HepG2 (cell line): ENCODE data around the gene HOXD12. TPM values are rescaled to one million over a fixed set of nuclear protein-coding genes. Genes with fewer than 3 reads are reported as not detected.

Source experiments
- AKAP8 ChIP-seq: sonication (generic); formaldehyde crosslinking; IDR thresholded peaks from 2 replicates; pipeline ENCODE4 v1.5.1; 2020; ENCODE audit warnings: mild to moderate bottlenecking, missing genetic modification reagents
- ASH2L ChIP-seq: fragments of 300-600, 200-600 bp; sonication (generic); IDR thresholded peaks from 2 replicates; pipeline ENCODE4 v1.7.0; 2017; ENCODE audit warnings: low read depth, mild to moderate bottlenecking, moderate library complexity, mixed read lengths, low read length; ENCODE audit not compliant: insufficient read length
- CENPX ChIP-seq: sonication (generic); formaldehyde crosslinking; IDR thresholded peaks from 2 replicates; pipeline ENCODE4 v1.9.0; 2021; ENCODE audit warnings: mild to moderate bottlenecking, missing genetic modification reagents, moderate library complexity
- ELK4 ChIP-seq: sonication (generic); formaldehyde crosslinking; IDR thresholded peaks from 2 replicates; pipeline ENCODE4 v1.9.0; 2021; ENCODE audit warnings: missing genetic modification reagents, borderline replicate concordance
- HES4 ChIP-seq: sonication (generic); formaldehyde crosslinking; IDR thresholded peaks from 2 replicates; pipeline ENCODE4 v1.9.0; 2021; ENCODE audit warnings: mild to moderate bottlenecking, missing genetic modification reagents, borderline replicate concordance
- KAT2B ChIP-seq: fragments of 150-350 bp; IDR thresholded peaks from 2 replicates; pipeline ENCODE4 v1.6.1; 2014; ENCODE audit warnings: low read depth, low read length, borderline replicate concordance
- MATR3 ChIP-seq: sonication (generic); formaldehyde crosslinking; IDR thresholded peaks from 2 replicates; pipeline ENCODE4 v1.4.0; 2020; ENCODE audit warnings: missing genetic modification reagents
- NFKBIZ ChIP-seq: IDR thresholded peaks from 2 replicates; pipeline ENCODE4 v1.6.1; 2018; ENCODE audit warnings: missing genetic modification reagents, missing compliant biosample characterization
- NFRKB ChIP-seq: fragments of 450-650 bp; IDR thresholded peaks from 2 replicates; pipeline ENCODE4 v1.6.1; 2017
- NFYB ChIP-seq: sonication (generic); formaldehyde crosslinking; IDR thresholded peaks from 2 replicates; pipeline ENCODE4 v1.4.0; 2020; ENCODE audit warnings: missing genetic modification reagents
- RFX1 ChIP-seq: fragments of 450-650 bp; IDR thresholded peaks from 2 replicates; pipeline ENCODE4 v1.6.1; 2017
- RFX5 ChIP-seq: IDR thresholded peaks from 2 replicates; pipeline ENCODE4 v1.6.1; 2011; ENCODE audit warnings: low read depth, low read length, improper control_type of control experiment
- SP4 ChIP-seq: sonication (generic); formaldehyde crosslinking; IDR thresholded peaks from 2 replicates; pipeline ENCODE4 v1.8.1; 2023; ENCODE audit warnings: mild to moderate bottlenecking, missing genetic modification reagents
- ZNF10 ChIP-seq: sonication (generic); formaldehyde crosslinking; IDR thresholded peaks from 2 replicates; pipeline ENCODE4 v1.4.0; 2020; ENCODE audit warnings: mild to moderate bottlenecking, low read depth, missing genetic modification reagents, borderline replicate concordance
- ZNF232 ChIP-seq: sonication (generic); formaldehyde crosslinking; IDR thresholded peaks from 2 replicates; pipeline ENCODE4 v1.4.0; 2020; ENCODE audit warnings: missing genetic modification reagents, borderline replicate concordance
- ZNF33B ChIP-seq: sonication (generic); formaldehyde crosslinking; IDR thresholded peaks from 2 replicates; pipeline ENCODE4 v1.5.1; 2020; ENCODE audit warnings: mild to moderate bottlenecking, missing genetic modification reagents
- ZNF766 ChIP-seq: sonication (generic); formaldehyde crosslinking; IDR thresholded peaks from 2 replicates; pipeline ENCODE4 v1.5.0; 2020; ENCODE audit warnings: missing genetic modification reagents, borderline replicate concordance
- polyA plus RNA-seq, 8 experiments: library from polyadenylated mRNA; depleted of rRNA in 3 of 8; stranded (reverse) in 7 of 8; unstranded in 1 of 8; fragments of >200 nt; fragmentation: Illumina TruSeq in 4 of 8; extraction: Trizol in 4 of 8; gene quantifications; 2 replicates each; pipeline versions ENCODE4 v1.2.1 to v1.2.3, GENCODE V29; 2011 to 2016; ENCODE audit warnings: low read depth in 4 of 8, missing spikeins in 1 of 8, mixed read lengths in 1 of 8; ENCODE audit not compliant: insufficient read depth in 1 of 8
- total RNA-seq, 5 experiments: library from RNA; depleted of rRNA; stranded (reverse); fragments of >200 nt; fragmentation: Illumina TruSeq; extraction: Trizol; gene quantifications; 2 replicates each; pipeline ENCODE4 v1.2.3, GENCODE V29; 2016; ENCODE audit warnings: low read depth in 1 of 5
- TF ChIP-seq, protein P1 (sequence below), 2 experiments: fragments of 450-650 bp in 1 of 2; sonication (generic) in 1 of 2; formaldehyde crosslinking in 1 of 2; IDR thresholded peaks; 2 replicates each; pipeline versions ENCODE4 v1.6.1 to v1.8.0; 2016 to 2022; ENCODE audit warnings: antibody characterized with exemption in 1 of 2, mild to moderate bottlenecking in 1 of 2, missing genetic modification reagents in 1 of 2
- TF ChIP-seq, protein P2 (sequence below): sonication (generic); formaldehyde crosslinking; IDR thresholded peaks from 2 replicates; pipeline ENCODE4 v1.5.0; 2020; ENCODE audit warnings: mild to moderate bottlenecking, low read depth, missing genetic modification reagents, borderline replicate concordance

Gene HOXD12
- total and polyA plus RNA-seq, 2 of the 13 experiments (the other 11 are each of a cell fraction or from before 2014, with no cell fraction given), result not detected

DNA sequence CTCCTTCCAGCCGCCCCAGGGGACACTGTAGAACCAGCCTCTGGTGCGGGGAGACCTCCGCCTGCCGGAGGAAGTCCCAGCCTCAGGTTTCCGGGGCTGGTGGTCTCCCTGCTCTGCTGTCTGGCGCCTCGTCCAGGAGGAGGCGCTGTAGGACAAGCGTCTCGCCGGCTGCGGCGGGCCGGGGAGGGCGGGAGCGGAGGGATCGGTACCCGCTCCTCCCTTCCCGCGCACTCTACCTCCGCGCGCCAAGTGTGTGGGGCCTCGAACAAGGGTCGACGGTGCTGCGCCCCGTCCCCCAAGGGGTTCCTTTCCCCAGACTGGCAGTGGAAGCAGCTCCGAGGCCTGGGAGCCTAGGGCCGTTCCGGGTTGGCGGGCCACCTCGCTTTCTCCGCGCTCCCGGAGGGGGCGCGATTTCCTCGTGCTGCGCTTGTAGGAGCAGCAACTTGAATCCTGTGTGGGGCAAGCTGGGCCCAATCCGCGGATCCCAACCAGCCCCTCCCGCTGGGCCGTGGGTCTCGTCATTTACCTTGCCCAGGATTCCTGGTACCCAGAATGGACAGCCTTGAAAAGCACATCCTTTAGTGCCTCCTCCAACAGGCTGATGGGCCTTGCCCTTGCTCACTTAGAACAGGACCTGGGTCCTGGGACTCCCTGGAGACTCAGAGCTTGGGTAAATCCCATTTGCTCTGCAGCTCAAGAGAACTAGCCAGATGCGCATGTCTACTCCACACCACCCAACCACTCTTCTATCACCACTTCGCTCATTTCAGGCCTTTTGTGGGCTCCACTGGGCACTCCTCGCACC lies 41.1 kb downstream of the HOXD12 start (continued):
- TF ChIP-seq, protein P1, sequence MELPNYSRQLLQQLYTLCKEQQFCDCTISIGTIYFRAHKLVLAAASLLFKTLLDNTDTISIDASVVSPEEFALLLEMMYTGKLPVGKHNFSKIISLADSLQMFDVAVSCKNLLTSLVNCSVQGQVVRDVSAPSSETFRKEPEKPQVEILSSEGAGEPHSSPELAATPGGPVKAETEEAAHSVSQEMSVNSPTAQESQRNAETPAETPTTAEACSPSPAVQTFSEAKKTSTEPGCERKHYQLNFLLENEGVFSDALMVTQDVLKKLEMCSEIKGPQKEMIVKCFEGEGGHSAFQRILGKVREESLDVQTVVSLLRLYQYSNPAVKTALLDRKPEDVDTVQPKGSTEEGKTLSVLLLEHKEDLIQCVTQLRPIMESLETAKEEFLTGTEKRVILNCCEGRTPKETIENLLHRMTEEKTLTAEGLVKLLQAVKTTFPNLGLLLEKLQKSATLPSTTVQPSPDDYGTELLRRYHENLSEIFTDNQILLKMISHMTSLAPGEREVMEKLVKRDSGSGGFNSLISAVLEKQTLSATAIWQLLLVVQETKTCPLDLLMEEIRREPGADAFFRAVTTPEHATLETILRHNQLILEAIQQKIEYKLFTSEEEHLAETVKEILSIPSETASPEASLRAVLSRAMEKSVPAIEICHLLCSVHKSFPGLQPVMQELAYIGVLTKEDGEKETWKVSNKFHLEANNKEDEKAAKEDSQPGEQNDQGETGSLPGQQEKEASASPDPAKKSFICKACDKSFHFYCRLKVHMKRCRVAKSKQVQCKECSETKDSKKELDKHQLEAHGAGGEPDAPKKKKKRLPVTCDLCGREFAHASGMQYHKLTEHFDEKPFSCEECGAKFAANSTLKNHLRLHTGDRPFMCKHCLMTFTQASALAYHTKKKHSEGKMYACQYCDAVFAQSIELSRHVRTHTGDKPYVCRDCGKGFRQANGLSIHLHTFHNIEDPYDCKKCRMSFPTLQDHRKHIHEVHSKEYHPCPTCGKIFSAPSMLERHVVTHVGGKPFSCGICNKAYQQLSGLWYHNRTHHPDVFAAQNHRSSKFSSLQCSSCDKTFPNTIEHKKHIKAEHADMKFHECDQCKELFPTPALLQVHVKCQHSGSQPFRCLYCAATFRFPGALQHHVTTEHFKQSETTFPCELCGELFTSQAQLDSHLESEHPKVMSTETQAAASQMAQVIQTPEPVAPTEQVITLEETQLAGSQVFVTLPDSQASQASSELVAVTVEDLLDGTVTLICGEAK (IDR thresholded peaks at IDR 0.05), result no peak
- TF ChIP-seq, protein P1 (CRISPR knock-in tag; IDR thresholded peaks at IDR 0.05), result peak; percentile 70
- no peak for TF ChIP-seq NFKBIZ (CRISPR knock-in tag)
- peak; percentile 82 for TF ChIP-seq SP4 (CRISPR knock-in tag)
- TF ChIP-seq ZNF10 (CRISPR knock-in tag), result no peak
- TF ChIP-seq CENPX (CRISPR knock-in tag), result no peak
- TF ChIP-seq HES4 (CRISPR knock-in tag), result peak; percentile 70; the same call in 1 of the 2 replicates
- TF ChIP-seq ASH2L, result peak; percentile 54
- no peak for TF ChIP-seq ZNF766 (CRISPR knock-in tag)
- TF ChIP-seq, protein P2, sequence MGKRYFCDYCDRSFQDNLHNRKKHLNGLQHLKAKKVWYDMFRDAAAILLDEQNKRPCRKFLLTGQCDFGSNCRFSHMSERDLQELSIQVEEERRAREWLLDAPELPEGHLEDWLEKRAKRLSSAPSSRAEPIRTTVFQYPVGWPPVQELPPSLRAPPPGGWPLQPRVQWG (CRISPR knock-in tag), result no peak
- no peak for TF ChIP-seq RFX1
- TF ChIP-seq NFYB, result no peak
- no peak for TF ChIP-seq KAT2B
- TF ChIP-seq ZNF33B, result peak; percentile 85; the same call in 1 of the 2 replicates
- TF ChIP-seq RFX5, result no peak
- TF ChIP-seq ELK4, result no peak
- no peak for TF ChIP-seq NFRKB
- no peak for TF ChIP-seq MATR3 (CRISPR knock-in tag)
- TF ChIP-seq AKAP8 (CRISPR knock-in tag), result 0 out of 2 replicates have a peak, but pooled peaks have one; percentile 37
- TF ChIP-seq ZNF232 (CRISPR knock-in tag), result no peak
